G401 (cell line): ENCODE data around the gene RLN3. TPM values are rescaled to one million over a fixed set of nuclear protein-coding genes. Genes with fewer than 3 reads are reported as not detected.

ENCODE experiments used
- DNase-seq: peaks from one replicate; pipeline ENCODE4 v3.0.0-alpha.2; 2015; ENCODE audit warnings: low spot score
- in situ Hi-C: cut with HindIII; loops from 2 replicates; pipeline ENCODE4 v1.10.0; 2016; ENCODE audit warnings: low sequenced_read_pairs, mixed read lengths
- total RNA-seq: library from RNA; depleted of rRNA; stranded (reverse); fragments of >200 nt; shearing (Covaris generic); gene quantifications from 2 replicates; pipeline ENCODE4 v1.2.3, GENCODE V29; 2014; rRNA removed

The RLN3 gene
- not detected in 2 replicates for total RNA-seq

- in situ Hi-C loops = no loop called here
These were observed at the start of gene RLN3 for GRCh38 chr19:14027856-14028450. TSS of gene RLN3 (plus strand) at chr19:14028148. CDS start at chr19:14028205, 57 bp downstream.

GRCh38 chr19:13978351-13979243 lies 49.4 kb upstream of the RLN3 start:
- no peak for DNase-seq
- in situ Hi-C loops = no loop called here

More at GRCh38 chr19:14027856-14028450, at the start of gene RLN3:
- no peak for DNase-seq

GRCh38 chr19:13979244-13979615 lies 48.7 kb upstream of the RLN3 start:
- in situ Hi-C loops = no loop called here
- DNase-seq = no peak

GRCh38 chr19:13979686-13980085 lies 48.3 kb upstream of the RLN3 start:
- in situ Hi-C loops = no loop called here
- no peak for DNase-seq

- in situ Hi-C loops = no loop called here
- no peak for DNase-seq
These were observed 47.6 kb upstream of the RLN3 start for GRCh38 chr19:13980340-13980739.

- DNase-seq = no peak
- in situ Hi-C loops = no loop called here
These were observed 46.9 kb upstream of the RLN3 start for GRCh38 chr19:13981021-13981420.

GRCh38 chr19:13981467-13981866 lies 46.5 kb upstream of the RLN3 start:
- in situ Hi-C loops = no loop called here
- no peak for DNase-seq

- DNase-seq = no peak
- in situ Hi-C loops = no loop called here
These were observed 45.9 kb upstream of the RLN3 start for GRCh38 chr19:13981988-13982501.

- in situ Hi-C loops = no loop called here
- DNase-seq = no peak
These were observed 45.2 kb upstream of the RLN3 start for GRCh38 chr19:13982773-13983172.

GRCh38 chr19:13983213-13983889 lies 44.6 kb upstream of the RLN3 start:
- no peak for DNase-seq
- in situ Hi-C loops = no loop called here

GRCh38 chr19:13984186-13984585 lies 43.8 kb upstream of the RLN3 start:
- DNase-seq = no peak
- in situ Hi-C loops = no loop called here

- DNase-seq = no peak
- in situ Hi-C loops = no loop called here
These were observed 42.8 kb upstream of the RLN3 start for GRCh38 chr19:13984875-13985741.

- in situ Hi-C loops = no loop called here
- DNase-seq = no peak
These were observed 42.1 kb upstream of the RLN3 start for GRCh38 chr19:13985771-13986347.

GRCh38 chr19:13986348-13986904 lies 41.5 kb upstream of the RLN3 start:
- peak; percentile 81 for DNase-seq
- in situ Hi-C loops = no loop called here

GRCh38 chr19:13987101-13987890 lies 40.7 kb upstream of the RLN3 start:
- DNase-seq = peak; percentile 51
- in situ Hi-C loops = no loop called here

GRCh38 chr19:13989487-13989886 lies 38.5 kb upstream of the RLN3 start:
- in situ Hi-C loops = no loop called here
- no peak for DNase-seq

- in situ Hi-C loops = no loop called here
- no peak for DNase-seq
These were observed 37.9 kb upstream of the RLN3 start for GRCh38 chr19:13990085-13990484.

- no peak for DNase-seq
- in situ Hi-C loops = no loop called here
These were observed 35.9 kb upstream of the RLN3 start for GRCh38 chr19:13992025-13992424.
